ENCODE data around the gene NEDD8.
A peak's percentile ranks its signal among the peaks of the same experiment; 100 is the strongest.

Gene NEDD8

DNA sequence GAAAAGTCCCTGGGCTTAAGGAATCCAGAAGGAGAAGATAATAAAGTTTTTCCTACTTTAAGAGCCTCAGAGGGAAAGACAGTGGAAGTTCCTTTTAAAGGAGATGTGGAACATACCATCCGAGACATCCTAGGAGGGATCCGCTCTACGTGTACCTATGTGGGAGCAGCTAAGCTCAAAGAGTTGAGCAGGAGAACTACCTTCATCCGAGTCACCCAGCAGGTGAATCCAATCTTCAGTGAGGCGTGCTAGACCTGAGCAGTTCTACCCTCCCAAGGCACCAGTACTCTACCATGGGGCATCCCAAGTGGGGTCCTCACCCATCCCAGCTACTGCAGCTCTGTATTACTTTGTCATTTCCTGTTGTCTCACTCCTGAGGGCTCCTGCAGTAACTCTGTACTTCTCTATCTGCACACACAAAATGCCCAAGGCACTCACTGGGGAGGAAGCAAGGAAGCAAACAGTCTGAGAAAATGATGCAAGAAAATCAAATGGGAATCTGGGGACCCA is 6.4 kb upstream of the NEDD8 start:
- TF ChIP-seq, protein P1, sequence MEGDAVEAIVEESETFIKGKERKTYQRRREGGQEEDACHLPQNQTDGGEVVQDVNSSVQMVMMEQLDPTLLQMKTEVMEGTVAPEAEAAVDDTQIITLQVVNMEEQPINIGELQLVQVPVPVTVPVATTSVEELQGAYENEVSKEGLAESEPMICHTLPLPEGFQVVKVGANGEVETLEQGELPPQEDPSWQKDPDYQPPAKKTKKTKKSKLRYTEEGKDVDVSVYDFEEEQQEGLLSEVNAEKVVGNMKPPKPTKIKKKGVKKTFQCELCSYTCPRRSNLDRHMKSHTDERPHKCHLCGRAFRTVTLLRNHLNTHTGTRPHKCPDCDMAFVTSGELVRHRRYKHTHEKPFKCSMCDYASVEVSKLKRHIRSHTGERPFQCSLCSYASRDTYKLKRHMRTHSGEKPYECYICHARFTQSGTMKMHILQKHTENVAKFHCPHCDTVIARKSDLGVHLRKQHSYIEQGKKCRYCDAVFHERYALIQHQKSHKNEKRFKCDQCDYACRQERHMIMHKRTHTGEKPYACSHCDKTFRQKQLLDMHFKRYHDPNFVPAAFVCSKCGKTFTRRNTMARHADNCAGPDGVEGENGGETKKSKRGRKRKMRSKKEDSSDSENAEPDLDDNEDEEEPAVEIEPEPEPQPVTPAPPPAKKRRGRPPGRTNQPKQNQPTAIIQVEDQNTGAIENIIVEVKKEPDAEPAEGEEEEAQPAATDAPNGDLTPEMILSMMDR (IDR thresholded peaks at IDR 0.05; ENCODE audit: low read depth, low read length, missing control alignments) = no peak
- no peak for DNase-seq (ENCODE audit: extremely low read depth, low read depth)
- no peak overlapping the region for H3K4me3 ChIP-seq (replicated peaks; ENCODE audit: low read depth, low read length)

DNA sequence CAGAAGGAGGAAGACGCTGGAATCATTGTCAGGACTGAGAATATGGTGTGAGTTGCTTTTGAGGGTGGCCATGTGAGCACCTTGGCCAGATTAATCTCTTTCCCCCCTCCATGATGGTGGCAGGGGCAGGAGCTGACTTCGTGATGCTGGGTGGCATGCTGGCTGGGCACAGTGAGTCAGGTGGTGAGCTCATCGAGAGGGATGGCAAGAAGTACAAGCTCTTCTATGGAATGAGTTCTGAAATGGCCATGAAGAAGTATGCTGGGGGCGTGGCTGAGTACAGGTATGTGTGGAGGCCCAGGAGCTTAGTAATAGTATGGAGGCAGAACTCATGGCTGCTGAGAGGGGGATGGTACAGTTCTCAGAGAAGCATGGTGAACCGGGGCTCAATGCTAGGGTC is 6.0 kb upstream of the NEDD8 start:
- no peak overlapping the region for H3K4me3 ChIP-seq (replicated peaks; ENCODE audit: low read depth, low read length)
- TF ChIP-seq, protein P1 (IDR thresholded peaks at IDR 0.05; ENCODE audit: low read depth, low read length, missing control alignments) = no peak
- no peak for DNase-seq (ENCODE audit: extremely low read depth, low read depth)

DNA sequence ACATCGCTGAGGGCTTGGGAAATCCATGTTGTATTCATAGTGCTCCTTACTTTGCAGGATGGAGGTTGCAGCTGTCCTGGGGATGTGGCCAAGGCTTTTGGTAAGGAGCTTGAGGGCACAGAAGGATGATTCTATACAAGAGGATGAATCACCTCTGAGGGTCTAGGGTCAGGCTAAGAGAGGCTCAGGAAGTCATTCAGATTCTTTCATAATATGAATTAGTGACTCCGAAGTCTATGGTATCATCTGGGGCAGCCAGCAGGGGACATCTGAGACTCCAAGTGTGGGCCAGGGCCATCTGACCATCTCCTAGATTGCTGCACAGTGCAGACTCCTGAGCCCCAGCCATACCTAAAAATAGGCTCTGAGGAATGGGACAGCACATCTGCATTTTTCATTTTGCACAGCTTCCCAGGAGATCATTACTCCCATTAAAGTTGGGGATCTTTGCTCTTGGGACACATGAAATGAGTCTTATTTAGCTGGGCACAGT is 5.3 kb upstream of the NEDD8 start:
- no peak overlapping the region for H3K4me3 ChIP-seq (replicated peaks; ENCODE audit: low read depth, low read length)
- no peak for DNase-seq (ENCODE audit: extremely low read depth, low read depth)
- TF ChIP-seq, protein P1 (IDR thresholded peaks at IDR 0.05; ENCODE audit: low read depth, low read length, missing control alignments) = no peak

DNA sequence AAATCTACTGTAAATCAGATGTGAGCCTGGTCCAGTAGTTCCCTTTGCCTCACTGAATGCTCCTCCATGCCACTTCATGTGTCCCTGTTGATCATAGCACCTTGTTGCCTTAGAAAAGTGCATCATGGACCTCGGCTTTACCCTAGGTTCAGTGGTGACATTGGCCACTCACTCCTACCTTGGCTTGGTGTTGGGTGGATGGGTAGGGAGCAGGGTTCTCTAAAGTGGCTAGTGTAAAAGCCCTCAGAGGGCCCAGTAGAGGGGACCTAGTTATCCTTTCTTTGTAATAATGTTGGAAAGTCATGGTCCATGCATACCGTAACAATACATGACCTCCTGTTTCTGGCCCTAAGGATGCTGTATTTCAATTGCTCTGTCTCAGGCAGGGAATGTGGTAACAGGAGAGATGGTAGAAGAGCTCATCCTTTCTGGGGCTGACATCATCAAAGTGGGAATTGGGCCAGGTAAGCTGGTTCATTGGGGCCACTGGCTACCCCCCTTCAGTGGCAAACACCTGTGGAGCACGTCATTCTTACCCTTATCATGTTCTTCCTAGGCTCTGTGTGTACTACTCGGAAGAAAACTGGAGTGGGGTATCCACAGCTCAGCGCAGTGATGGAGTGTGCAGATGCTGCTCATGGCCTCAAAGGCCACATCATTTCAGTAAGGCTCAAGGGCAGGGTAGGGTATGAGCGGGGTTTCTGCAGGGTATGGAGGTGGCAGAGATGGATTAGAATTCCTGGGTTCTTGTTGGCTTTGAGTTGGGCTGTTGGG is 4.7 kb upstream of the NEDD8 start:
- H3K4me3 ChIP-seq (replicated peaks; ENCODE audit: low read depth, low read length) = no peak overlapping the region
- DNase-seq (ENCODE audit: extremely low read depth, low read depth) = no peak
- TF ChIP-seq, protein P1 (IDR thresholded peaks at IDR 0.05; ENCODE audit: low read depth, low read length, missing control alignments) = no peak

DNA sequence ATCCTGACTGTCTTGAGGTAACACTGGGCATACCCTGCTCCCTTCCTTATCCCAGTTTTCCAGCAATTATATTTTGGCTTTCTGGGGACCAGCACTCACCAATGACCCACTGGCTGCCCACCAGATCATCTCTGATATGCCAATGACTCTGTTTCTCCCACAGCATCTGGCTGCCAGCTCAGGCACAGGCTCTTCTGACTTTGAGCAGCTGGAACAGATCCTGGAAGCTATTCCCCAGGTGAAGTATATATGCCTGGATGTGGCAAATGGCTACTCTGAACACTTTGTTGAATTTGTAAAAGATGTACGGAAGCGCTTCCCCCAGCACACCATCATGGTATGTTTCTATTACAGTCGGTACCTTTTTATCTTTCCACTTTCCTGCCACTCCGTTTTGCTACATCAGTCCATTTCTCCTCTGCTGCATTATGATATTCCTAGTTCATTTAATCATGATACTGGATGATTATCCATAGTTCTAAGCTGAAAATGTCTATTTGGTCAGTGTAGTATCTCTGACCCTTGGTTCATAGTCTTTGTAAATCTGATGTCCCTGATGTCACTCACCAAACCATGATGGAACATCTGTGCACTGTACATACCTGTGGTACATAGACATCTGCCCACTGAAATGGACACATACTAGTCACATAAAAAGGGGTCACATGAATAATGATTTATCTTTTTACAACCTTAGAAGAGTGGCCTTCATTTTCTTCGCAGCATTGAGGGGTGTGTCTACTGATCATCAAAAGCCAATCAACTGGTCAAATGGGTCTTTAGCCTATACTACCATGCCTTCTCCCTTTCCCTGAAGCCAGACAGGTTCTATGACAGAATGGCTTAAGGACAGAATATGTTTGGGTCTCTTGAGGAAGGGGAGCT is 3.9 kb upstream of the NEDD8 start:
- TF ChIP-seq, protein P1 (IDR thresholded peaks at IDR 0.05; ENCODE audit: low read depth, low read length, missing control alignments) = no peak
- no peak overlapping the region for H3K4me3 ChIP-seq (replicated peaks; ENCODE audit: low read depth, low read length)
- no peak for DNase-seq (ENCODE audit: extremely low read depth, low read depth)

DNA sequence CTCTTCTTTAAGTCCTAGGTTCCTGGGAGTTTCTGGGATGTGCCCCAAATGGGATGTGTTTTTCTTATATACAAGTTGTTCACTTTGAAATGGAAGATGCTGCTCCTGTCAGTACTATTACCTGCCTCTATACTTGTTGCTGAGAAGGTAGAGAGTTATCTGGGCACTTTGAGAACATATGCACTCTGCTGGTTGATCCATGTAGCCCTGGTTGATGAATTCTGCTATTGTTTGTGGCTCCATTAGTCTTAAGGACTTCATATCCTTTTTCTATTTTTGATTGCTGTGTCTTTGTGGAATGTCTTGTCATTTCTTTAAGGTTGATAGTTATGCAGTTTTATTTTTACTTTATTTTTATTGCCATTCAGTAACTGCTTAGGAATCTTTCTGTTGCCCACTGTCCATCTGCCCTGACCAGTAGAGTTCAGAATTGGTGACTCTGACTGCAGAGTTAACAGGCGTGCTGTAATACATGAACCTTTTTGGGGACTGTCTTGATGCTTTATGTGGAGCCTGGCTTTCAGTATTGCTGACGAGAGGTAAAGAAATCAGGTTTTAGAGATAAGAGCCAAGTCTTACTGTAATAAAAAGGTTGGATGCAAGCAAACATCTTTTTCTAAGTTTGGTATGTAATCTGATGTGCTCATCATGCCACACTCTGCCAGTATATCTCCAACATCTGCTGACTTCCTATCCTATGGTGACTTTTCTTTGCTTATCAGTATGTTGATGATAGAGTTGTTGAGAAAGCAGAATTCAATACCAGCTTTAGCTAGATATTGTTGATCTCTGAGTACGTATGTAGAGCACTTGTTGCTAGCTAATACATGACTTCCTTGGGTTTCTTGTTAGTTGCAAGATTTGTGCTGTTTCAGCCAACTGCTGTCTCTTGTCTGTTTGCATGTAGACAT is 2.2 kb upstream of the NEDD8 start:
- DNase-seq (ENCODE audit: extremely low read depth, low read depth) = no peak
- peak overlapping the region; percentile 92 for H3K4me3 ChIP-seq (replicated peaks; ENCODE audit: low read depth, low read length)
- TF ChIP-seq, protein P1 (IDR thresholded peaks at IDR 0.05; ENCODE audit: low read depth, low read length, missing control alignments) = no peak
